SH-SY5Y (cell line): Measurements from ENCODE around the gene NME5.

ENCODE experiments used
- GATA2 ChIP-seq: IDR thresholded peaks from 2 replicates; pipeline ENCODE4 v1.6.1; 2011; ENCODE audit warnings: mild to moderate bottlenecking, low read depth, low read length
- GATA3 ChIP-seq: IDR thresholded peaks from 2 replicates; pipeline ENCODE4 v1.6.1; 2011; ENCODE audit warnings: low read depth, mild to moderate bottlenecking, low read length, moderate library complexity

GRCh38 chr5:138180183-138180782, 41.1 kb upstream of the NME5 start:
- no peak for TF ChIP-seq GATA3
- TF ChIP-seq GATA2, result no peak
